HG02623 (cell line): ENCODE results near the gene CIAO1.
"Not testable (repeated sequence)": the region's sequence is repeated elsewhere in the genome, so short reads cannot be mapped to it uniquely, and the experiment has no call there.

Experiments
- ATAC-seq: cut with Tn5 transposase; IDR thresholded peaks from one replicate; pipeline ENCODE4 v1.9.1; 2021; ENCODE audit warnings: moderate library complexity; ENCODE audit not compliant: unreplicated experiment

CIAO1 gene

GRCh38 chr2:96265840-96266679 is at the start of gene CIAO1, which contains the start of gene TMEM127:
TSS of gene CIAO1 (plus strand) at chr2:96266225. CDS start at chr2:96266351, 126 bp downstream.
TSS of gene TMEM127 (minus strand) at chr2:96265997. CDS start at chr2:96265381, 616 bp downstream.
- ATAC-seq, result peak; percentile 91

DNA sequence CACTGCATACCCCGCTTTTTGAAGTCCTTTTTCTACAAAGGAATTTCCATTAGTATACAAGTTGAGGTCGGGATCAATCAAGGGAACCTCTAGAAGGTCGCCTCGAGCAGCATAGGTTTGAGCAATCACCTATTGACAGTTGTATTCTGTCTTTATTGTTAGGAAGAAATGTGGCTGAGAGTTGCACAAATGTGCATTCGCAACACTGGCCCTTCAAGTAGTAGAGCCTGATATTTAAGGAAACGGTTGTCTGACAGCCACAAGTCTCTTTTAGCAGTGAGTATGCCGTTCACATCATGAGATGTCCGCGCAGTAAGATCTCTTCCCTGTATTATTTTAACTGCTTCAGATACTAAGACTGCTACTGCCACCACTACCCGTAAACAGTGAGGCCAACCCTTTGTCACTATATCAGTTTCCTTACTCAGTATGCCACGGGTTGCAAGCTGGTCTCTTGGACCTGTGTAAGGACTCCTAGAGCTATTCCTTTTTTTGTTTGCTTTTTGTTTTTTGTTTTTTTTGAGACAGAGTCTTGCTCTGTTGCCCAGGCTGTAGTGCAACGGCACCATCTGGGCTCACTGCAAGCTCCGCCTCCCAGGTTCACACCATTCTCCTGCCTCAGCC is 47.4 kb upstream of the CIAO1 start:
- no peak for ATAC-seq

DNA sequence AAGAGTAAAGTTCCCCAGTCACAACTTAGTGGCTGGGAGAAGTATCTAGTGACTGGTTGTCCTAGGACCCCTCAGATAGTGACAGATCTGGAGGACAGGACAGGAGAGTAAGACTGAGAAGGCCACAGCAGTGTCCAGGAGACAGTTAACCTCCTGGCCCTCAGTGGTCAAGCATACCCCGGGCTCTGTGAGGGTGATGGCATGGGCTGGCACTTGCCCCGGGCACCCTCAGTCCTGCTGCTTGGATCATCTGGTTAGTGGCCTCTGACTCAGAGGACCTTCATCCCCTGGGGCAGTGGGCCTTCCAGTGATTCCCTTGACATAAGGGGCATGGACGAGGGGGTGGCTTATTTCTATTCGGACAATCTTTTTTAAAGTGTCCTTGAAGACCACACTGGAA is 46.1 kb upstream of the CIAO1 start:
- ATAC-seq, result not testable (repeated sequence)

- not testable (repeated sequence) for ATAC-seq
These were observed 44.9 kb upstream of the CIAO1 start for GRCh38 chr2:96221106-96221505.

- ATAC-seq, result peak; percentile 75
These were observed 41.0 kb upstream of the CIAO1 start for GRCh38 chr2:96225016-96225533.

DNA sequence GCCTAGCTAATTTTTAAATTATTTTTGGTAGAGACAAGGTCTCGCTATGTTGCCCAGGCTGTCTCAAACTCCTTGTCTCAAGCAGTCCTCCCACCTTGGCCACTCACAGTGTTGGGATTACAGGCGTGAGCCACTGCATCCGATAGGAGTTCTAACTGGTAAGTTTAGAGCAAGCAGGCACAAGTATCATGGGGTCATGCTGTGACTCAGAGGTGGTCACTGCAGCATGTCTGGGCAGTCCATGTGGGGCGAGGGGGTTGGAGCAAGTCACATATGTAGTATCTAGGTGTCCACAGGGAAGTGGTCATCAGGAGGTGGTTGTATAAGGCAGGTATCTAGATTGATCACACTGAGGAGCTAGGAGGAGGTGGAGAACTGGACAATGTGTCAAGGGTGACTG is 34.7 kb upstream of the CIAO1 start:
- ATAC-seq, result no peak

- no peak for ATAC-seq
These were observed 32.6 kb upstream of the CIAO1 start for GRCh38 chr2:96233436-96233835.

DNA sequence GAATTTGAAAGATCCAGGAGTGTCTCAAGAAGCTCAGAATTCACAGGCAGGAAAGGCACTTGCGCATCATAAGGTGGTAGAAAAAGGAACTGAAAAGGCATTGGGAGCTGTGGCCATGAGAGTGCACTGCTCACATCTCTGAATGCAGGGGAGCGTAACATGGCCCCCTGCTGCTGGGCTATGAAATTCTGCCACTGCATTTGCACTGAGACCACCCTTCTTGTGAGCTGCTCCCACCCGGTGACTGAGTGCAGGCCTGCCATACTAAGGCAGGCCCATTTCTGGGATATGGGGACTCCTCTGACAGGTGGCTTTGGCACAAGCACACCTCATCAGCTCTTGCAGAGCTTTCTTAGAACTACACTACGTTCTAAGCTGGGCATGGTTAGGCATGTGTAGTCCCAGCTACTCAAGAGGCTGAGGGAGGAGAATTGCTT is 32.1 kb upstream of the CIAO1 start:
- ATAC-seq, result no peak

DNA sequence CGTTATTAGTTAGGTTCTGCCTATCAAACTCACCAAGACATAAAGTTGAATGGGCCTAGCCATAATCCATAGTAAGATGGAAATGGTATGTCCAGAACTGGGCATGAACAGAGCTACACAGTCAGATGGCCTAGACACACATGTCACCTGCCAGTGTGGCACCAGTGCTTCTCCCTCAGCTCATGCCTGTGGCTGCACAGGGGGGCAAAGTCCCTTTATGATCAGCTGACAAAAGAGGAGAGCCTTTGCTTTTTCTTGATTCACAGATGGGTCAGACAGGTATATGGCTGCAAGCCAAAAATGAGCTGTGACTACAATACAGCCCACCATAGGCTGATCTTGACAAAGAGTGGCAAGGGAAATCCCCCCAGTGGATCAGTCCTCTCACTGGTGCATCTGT is 29.1 kb upstream of the CIAO1 start:
- ATAC-seq, result no peak

DNA sequence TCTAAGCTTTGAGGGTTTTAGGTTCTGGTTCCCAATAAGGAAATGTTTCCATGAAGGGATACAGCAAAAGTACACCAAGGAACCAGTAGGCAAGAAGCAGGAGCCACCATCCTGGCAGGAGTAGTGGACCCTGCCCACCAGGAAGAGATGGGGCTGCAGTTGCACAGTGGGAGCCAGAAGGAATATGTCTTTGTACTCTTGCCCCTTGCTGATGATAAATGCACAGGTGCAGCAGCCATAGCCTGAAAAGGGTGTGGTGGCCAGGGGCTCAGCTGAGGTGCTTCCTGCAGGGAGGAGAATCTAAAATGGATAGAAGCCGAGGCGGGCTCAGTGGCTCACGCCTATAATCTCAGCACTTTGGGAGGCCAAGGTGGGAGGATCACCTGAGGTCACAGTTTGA is 27.8 kb upstream of the CIAO1 start:
- ATAC-seq, result no peak

GRCh38 chr2:96239091-96239490 is 26.9 kb upstream of the CIAO1 start:
- no peak for ATAC-seq

DNA sequence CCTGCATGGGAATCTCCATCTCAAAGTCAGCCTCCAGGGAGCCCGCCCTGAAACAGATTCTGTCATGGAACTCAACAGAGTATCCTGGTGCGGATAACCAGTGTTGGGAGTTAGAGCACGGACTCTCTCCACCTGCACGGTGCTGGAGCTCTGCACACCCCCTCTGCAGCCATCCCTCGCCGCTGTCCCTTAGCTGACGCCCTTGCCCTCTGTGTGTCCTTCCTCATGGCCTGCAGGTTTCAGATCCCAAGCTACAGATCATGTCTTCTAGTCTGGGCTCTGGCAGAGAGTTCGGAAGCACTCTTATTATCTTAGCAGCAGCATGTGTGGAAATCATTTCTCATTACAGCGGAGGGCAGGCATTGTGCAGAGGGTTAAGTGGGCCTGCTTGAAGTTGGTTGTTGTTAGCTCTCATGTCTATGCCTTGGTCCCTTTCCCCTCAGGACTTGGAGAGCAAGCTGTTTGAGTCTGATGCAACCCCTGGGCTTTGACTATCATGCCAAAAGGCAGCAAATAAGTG is 26.2 kb upstream of the CIAO1 start:
- ATAC-seq, result no peak

DNA sequence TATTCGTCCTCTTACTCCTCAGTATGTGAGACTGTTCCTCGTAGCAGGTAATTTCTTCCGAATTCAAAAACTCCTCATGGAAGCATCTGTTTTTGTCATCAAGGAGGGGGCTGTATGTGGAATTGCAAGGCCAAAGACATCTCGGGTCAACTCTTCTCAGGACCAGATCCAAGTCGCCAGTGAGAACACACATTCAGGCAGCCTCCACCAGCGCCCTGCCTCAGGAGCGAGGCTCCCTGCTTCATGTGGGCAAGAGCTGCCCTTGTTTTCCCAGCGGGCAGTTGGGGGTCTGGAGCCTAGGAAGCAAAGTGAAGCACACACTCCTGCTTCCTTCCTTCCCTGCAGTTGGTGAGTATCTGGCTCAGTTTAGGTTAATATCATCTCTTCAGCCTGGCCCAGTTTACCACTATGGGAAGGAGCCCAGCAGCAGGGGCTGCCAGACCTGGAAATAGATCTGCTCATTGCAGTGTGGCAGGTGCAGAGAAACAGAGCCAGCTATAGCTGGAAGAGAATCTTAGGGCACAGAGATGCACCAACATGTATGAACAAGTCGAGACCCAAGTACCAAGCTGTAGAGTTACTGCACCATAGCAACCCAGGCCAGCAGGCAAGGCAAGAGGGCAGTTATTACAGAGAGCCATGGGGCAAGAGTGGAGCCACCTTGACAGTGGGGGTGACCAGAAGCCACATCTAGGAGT is 25.5 kb upstream of the CIAO1 start:
- ATAC-seq, result no peak

GRCh38 chr2:96241227-96241626 is 24.8 kb upstream of the CIAO1 start:
- ATAC-seq, result no peak

DNA sequence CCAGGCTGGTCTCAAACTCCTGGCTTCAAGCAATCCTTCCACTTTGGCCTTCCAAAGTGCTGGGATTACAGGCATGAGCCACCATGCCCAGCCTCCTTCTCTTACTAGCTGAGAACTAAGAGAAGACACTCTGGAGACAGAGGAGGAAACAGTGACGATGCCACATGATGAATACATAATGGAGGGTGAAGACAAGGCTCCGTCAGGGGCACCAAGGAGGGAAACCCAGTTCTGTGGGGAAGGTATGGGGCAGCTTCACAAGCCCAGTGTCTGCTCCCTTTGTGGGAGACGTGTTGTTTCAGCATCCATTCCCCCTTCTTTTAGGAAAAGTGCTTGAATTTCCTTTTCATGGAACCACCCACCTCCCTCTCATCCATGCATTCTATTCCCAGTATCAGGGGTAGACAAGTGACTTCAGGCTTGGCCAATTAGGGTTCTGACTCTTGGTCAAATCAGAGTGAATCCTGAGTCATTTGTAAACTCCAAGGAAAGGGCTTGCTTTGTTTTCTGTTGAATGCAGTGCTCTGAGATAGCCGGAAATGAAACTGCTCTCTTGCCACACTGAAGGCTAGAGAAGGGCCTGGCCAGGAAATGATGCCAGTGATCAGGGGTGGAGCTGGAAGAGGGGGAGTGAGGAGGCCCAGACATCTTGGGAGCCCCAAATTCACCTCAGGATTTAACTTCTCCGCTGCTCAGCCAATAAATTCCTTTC is 24.0 kb upstream of the CIAO1 start:
- peak; percentile 88 for ATAC-seq

DNA sequence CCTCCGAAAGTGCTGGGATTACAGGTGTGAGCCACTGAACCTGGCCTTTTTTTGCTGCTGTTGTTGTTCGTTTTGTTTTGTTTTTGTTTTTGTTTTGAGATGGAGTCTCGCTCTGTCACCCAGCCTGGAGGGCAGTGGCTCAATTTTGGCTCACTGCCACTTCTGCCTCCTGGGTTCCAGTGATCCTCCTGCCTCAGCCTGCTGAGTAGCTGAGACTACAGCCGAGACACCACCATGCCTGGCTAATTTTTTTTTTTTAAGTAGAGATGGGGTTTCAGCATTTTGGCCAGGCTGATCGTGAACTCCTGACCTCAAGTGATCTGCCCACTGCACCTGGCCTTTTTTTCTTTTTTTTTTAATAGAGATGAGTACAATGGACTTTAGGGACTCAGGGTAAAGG is 22.2 kb upstream of the CIAO1 start:
- ATAC-seq, result no peak

GRCh38 chr2:96245609-96246390 is 20.2 kb upstream of the CIAO1 start:
- ATAC-seq, result no peak

DNA sequence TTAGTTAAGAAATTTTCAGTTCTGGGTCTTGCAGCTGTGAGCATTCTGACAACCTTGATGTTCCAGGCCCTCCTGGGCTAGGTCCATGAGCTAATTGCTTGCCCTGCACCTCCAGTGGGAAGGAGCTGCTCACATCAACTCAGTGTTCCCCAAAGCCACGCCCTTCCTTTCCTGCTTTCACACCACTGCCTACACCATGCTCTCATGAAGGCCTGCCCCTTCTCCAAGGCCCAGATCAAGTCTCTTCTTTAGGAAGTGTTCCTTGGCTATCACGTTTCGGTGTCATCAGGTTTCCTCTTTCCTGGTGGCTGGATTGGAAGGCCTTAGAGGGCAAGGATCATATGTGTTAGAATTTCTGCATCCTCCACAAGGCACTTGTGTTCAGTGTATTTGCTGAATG is 19.0 kb upstream of the CIAO1 start:
- ATAC-seq, result no peak

GRCh38 chr2:96247896-96248295 is 18.1 kb upstream of the CIAO1 start:
- no peak for ATAC-seq

DNA sequence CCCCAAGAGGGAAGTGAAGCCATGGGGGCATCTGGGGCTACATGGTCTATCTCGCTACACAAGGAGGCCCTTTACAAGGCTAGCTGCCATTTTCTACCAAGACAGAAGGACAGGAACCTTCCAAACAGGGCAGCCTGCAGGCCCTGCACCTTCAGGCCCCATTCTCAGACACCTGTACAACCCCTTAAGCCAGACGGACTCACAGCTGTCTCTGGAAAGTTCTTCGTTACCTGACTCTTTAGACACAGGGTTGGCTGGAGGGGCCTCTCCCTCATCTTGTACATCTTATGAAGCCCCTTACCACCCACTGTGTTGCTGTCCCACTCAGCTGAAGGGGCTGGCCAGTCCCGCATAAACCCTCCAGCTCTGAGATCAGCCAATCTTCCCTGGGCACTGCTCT is 17.4 kb upstream of the CIAO1 start:
- ATAC-seq, result no peak
